GM19240 (cell line): ENCODE results near the gene PELI2.

Experiments
- DNase-seq: peaks from one replicate; pipeline ENCODE4 v3.0.0; 2011; ENCODE audit warnings: low spot score; ENCODE audit not compliant: insufficient read length

The PELI2 gene

DNA sequence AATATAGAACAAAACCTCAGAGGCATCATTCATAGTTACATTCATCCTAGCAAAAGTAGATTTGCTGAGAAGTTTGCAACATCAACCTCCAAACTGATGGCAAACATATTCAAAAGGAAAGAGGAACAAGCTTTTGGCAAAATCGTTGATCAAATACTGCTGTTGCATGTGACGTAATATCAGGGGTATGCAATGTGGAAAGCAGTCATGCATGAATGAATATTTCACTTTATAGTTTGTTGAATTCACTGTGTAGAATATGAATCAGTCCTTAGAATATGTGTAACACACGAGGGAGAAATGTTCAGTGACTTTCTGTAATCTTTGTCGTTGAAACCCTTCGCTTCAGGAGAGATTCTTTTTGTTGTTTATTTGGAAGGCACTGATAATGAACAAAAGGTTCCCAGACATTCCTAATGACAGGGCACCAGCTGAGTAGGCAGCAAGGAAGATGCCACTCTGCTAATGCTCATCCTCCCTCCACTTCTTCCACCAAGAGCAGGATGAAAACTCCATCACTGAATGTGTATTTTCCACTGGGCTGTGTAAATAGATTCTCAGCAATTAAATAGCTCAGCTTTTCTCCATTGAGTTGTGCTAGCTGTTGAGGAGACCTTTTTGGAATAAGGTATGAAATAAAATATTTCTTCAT lies 126.1 kb downstream of the PELI2 start:
- DNase-seq: no peak

GRCh38 chr14:56247495-56248200 lies 129.4 kb downstream of the PELI2 start:
- no peak for DNase-seq

DNA sequence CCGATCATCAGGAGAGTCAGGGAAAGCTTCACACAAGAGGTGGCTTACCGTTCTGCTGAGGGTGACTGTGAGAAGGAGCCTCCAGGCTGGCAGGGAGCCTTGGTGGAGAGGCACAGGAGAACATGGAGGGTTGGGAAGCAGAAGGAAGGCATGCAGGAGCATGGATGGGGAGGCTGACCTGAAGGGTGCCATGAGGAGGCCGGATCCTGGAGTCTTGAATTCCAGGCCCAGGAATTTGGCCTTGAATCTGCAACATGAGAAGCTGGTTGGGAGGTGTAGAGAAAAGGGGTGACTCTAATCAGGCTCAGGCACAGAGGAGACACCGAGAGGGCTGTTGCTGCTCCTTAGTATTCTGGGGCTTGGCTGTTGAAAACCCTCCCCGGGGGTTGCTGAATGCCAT lies 130.2 kb downstream of the PELI2 start:
- no peak for DNase-seq

GRCh38 chr14:56261046-56261445 lies 142.8 kb downstream of the PELI2 start:
- DNase-seq: no peak

DNA sequence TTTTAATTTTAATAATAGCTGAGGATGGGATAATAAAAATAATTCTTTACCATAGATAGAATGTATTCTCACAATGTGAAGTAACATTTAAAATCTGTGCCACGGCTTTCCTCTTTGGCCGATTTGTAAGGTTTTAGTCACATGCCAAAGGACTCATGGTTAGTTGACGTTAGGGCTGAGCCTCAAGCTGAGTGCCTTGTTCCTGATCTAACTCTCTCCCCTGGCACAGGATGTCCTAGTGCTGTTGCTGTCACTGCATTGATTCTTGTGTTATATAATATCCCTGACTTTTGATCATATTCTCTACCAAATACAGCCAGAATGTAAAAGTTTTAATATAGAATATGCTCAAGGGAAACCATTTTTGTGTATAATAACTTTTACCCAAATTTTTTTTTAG lies 144.3 kb downstream of the PELI2 start:
- DNase-seq: no peak

DNA sequence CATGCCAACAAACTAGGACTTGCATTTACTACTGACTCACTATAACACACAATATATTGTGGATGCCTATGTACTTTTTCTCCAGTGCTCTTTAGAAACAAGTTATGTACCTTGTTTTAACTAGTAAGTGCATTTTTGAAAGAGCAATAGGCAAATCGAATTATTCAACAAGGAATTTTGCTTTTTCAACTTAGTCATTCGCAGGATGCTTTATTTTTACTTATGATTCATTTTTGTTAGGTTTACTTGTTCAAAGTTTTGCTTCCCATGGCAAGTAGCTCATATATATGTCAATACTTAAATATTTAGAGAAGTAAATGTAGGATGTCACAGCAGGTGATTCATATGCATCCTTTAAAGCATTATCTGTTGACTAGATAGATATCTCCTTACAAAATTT lies 149.8 kb downstream of the PELI2 start:
- no peak for DNase-seq

GRCh38 chr14:56268673-56269072 lies 150.5 kb downstream of the PELI2 start:
- DNase-seq: no peak

- no peak for DNase-seq
These were observed 152.7 kb downstream of the PELI2 start for GRCh38 chr14:56270921-56271320.

DNA sequence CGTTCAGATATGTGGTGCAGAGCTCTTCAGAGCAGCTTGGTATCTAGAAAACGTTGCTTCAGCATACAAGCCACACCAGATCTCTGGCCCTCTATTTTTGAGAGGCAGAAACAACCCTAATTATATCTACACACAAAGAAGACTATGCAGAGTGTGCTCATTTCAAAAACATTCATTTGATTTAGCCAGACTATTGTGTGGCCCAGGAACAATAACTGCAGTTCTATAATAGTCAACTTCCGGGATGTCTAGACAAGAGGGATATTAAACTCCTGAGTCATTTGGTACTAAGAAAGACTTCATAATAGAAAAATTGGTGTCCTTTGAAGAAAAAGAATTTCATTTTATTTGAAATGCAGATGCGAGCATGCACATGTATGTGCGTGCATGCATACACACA lies 153.8 kb downstream of the PELI2 start:
- no peak for DNase-seq

GRCh38 chr14:56273155-56273554 lies 154.9 kb downstream of the PELI2 start:
- no peak for DNase-seq

GRCh38 chr14:56273951-56274350 lies 155.7 kb downstream of the PELI2 start:
- no peak for DNase-seq

- DNase-seq: no peak
These were observed 156.3 kb downstream of the PELI2 start for GRCh38 chr14:56274556-56274955.

- DNase-seq: no peak
These were observed 157.9 kb downstream of the PELI2 start for GRCh38 chr14:56276108-56276507.

GRCh38 chr14:56278383-56278782 lies 160.2 kb downstream of the PELI2 start:
- DNase-seq: no peak

- DNase-seq: no peak
These were observed 162.6 kb downstream of the PELI2 start for GRCh38 chr14:56280843-56281242.

DNA sequence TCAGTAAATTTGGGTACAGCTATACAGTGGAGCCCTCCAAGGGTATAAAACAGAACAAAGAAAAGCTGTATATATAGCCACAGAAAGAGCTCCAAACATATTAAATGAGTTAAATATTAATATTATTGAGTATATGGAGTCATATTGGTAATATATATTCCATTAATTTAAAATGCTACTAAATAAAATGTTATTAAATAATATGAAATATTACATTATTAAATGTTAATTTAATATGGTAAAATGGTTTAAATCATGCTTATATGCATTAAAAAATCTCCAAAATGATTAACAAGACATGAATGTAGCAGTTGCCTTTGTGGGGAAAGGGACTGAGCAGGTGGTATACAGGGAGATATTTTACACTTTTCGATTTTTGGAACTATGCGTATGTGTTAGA lies 164.0 kb downstream of the PELI2 start:
- no peak for DNase-seq

- no peak for DNase-seq
These were observed 166.4 kb downstream of the PELI2 start for GRCh38 chr14:56284641-56285040.

GRCh38 chr14:56289155-56289554 lies 170.9 kb downstream of the PELI2 start:
- DNase-seq: no peak

- no peak for DNase-seq
These were observed 172.0 kb downstream of the PELI2 start for GRCh38 chr14:56290195-56290594.

GRCh38 chr14:56292970-56293369 lies 174.8 kb downstream of the PELI2 start:
- no peak for DNase-seq

DNA sequence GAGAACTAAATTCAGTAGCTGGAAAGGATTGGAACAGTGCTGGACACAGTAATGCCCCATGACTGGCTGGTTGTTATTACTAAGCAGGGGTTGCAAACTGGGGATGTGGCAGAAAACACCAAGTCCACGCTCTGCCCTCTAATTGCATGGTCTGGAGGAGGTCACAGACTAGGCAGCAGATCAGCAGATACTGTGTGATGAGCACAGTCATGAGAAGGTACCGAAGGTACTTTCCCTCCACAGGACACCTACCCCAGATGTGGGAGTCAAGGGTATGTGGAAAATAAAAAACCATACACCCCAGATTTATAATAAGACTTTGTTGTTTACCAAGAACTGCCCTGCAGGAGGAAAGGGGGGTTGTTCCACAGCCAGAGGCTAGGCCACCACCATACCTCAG lies 175.3 kb downstream of the PELI2 start:
- DNase-seq: no peak

GRCh38 chr14:56294128-56294527 lies 175.9 kb downstream of the PELI2 start:
- DNase-seq: peak; percentile 2

DNA sequence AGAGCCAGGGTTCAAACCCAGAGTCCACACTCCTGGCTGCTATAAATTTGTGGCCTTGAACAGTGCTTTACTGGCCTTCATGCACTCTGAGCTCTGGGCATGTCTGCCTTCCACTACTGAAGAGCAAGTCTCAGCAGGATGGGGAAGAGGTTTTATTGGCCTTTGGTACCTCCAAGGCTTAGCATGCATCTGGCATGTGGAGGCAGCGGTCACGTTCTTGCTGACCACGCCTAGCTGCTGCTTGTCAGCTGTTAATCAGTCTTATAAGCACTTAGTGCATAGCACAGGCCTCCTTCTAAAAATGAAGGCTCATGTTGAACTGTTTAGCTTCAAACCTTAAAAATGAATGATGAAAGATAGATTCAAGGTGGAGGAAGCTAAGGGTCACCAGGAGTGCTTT lies 177.5 kb downstream of the PELI2 start:
- DNase-seq: no peak
